ENCODE measurements around the gene APRT. TPM values are rescaled to one million over a fixed set of nuclear protein-coding genes. Genes with fewer than 3 reads are reported as not detected.

The APRT gene
- total RNA-seq, 1 donor from 2014 or later = 39.2 TPM

DNA sequence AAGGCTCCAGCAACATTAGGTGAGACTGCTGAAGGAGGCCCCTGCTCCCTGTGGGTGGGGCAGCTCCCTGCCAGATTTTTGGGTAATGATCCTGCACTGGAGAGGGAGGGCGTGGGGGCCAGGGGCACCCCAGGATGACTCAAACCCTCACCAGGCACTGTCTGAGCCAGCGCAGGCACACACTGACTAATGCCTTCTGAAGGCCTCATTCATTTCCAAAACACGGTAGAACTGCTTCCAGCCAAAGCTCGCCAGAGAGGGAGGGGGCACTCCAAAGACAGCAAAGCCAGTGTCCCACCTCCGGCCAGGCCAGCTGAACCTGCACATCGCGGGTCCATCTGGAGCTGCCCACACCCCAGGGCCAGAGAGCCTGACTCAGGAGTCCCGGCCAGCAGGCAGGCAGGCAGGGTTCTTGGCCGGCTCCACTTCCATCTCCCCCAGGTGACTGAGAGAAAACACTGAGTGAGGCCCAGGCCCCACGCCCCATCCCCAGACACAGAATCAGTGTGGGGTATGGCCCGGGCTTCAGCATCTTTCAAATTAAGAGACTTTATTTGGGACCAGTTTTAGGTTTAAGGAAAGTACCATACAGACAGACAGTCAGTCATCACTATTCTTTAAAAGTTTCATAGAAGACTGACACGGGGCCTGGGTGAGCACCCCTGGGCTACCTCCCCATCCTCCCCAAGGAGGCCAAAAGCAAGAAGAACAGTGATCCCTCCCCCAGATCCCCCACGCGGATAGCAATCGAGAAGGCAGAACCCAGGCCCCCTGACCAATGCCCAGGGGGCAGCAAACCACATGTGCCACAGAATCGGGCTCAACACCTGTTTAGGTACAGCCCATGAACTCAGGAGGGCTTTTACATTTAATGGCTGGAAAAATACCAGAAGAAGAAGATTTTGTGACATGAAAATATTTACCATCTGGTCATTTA is 29.0 kb downstream of the APRT start:
- Histone ChIP-seq H3K27me3 (ENCODE audit: low read depth) (peaks cover 22% of the 10 kb centered on the region), H3K27ac (replicated peaks) (peak overlapping the region; percentile 94), H3K4me3 (peak overlapping the region; percentile 81), H3K9me3 (replicated peaks) (no peaks in the 10 kb centered on the region), H3K36me3 (no peaks in the 10 kb centered on the region), H3K4me1 (peaks cover 69% of the 10 kb centered on the region)
- intact Hi-C loops (cut with micrococcal nuclease) = loop anchor here (5.0 kb wide), 1 partner anchor 40 kb away; no protein-coding TSS in a partner anchor
- no peak for DNase-seq
- TF ChIP-seq, protein P1, sequence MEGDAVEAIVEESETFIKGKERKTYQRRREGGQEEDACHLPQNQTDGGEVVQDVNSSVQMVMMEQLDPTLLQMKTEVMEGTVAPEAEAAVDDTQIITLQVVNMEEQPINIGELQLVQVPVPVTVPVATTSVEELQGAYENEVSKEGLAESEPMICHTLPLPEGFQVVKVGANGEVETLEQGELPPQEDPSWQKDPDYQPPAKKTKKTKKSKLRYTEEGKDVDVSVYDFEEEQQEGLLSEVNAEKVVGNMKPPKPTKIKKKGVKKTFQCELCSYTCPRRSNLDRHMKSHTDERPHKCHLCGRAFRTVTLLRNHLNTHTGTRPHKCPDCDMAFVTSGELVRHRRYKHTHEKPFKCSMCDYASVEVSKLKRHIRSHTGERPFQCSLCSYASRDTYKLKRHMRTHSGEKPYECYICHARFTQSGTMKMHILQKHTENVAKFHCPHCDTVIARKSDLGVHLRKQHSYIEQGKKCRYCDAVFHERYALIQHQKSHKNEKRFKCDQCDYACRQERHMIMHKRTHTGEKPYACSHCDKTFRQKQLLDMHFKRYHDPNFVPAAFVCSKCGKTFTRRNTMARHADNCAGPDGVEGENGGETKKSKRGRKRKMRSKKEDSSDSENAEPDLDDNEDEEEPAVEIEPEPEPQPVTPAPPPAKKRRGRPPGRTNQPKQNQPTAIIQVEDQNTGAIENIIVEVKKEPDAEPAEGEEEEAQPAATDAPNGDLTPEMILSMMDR (IDR thresholded peaks at IDR 0.05; ENCODE audit: borderline replicate concordance) = no peak

DNA sequence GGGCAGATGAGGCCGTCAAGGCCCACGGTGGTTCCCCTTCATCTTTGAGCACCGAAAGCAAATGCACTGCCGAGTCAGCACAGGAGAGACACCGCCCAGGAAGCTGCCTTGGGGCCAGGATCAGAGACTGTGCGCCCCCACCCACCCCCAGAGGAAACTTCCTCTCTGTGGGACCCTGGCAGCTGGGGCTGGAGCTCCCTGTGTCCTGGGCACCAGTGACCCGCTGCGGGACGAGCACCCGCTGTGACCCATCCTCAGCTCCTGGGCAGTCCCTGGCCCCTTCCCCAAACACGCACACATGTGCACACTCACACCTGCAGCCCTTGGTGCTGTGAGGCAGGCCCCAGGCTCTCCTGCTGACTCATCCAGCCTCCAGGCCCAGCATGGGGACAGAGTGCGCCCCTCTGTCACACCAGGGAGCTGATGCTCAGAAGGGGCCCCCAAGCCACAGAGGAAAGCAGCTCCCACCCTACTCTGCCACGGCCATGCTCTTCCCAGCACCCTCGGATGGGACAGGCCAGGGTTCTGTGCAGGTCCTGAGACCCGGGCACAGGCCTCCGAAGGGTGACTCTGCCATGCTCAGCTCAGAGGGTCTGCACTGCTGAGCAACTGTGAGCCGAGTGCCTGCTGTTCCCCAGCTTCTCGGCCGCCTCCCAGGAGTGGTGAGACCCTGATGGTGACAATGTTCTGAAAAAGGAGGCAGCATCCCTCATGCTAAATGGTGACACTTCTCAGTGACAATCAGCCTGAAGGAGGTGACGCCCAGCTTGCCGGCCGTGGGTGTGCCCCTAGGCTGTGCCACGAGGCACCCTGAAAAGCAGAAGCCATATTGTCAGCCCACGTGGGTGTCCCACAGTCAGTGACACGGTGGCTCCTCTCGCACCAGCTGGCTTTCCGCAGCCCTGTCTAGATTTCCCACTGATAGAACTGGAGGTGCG is 30.3 kb downstream of the APRT start:
- intact Hi-C loops (cut with micrococcal nuclease) = loop anchor here (5.0 kb wide), 1 partner anchor 39 kb away; no protein-coding TSS in a partner anchor
- TF ChIP-seq, protein P1 (IDR thresholded peaks at IDR 0.05; ENCODE audit: borderline replicate concordance) = no peak
- H3K4me1 ChIP-seq = peaks cover 69% of the 10 kb centered on the region
- peak overlapping the region; percentile 94 for H3K27ac ChIP-seq (replicated peaks)
- H3K4me3 ChIP-seq = peak overlapping the region; percentile 14
- no peak for DNase-seq
- no peaks in the 10 kb centered on the region for H3K36me3 ChIP-seq
- no peaks in the 10 kb centered on the region for H3K9me3 ChIP-seq (replicated peaks)
- H3K27me3 ChIP-seq (ENCODE audit: low read depth) = peaks cover 22% of the 10 kb centered on the region

DNA sequence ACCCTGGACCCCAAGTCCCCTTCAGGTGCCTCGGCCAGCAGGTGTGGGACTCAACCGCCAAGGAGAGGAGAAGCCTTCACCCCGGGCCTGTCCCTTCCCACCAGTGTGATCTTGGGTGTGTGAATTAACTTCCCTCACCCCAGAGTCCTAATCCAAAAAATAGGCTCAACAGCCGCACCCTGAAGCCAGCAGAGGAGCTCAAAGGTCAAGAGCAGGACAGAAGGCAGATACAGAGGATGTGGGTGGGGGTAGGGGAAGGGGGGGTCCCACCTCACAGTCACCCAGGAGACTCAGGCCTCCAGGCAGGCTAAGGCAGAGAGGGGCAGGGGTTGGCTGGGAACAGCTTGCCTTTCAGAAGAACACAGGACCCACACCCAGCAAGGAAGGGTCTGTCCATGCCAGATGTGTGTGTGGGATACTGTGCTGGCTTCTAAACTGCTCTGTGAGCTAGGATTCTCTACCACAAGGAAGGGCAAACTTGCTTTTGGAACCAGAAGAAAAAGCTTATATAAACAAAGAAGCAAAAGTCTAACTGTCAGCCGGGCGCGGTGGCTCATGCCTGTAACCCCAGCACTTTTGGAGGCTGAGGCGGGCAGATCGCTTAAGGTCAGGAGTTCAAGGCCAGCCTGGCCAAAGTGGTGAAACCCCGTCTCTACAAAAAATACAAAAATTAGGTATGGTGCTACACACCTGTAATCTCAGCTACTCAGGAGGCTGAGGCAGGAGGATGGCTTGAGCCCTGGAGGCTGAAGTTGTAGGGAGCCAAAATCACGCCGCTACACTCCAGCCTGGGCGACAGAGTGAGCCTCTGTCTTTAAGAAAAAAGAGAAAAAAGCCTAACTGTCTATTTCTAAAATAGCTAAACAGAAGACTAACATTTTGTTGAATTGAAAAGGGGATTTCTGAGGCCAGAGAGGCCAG is 31.3 kb downstream of the APRT start:
- peak overlapping the region; percentile 30 for H3K27ac ChIP-seq (replicated peaks)
- TF ChIP-seq, protein P1 (IDR thresholded peaks at IDR 0.05; ENCODE audit: borderline replicate concordance) = no peak

DNA sequence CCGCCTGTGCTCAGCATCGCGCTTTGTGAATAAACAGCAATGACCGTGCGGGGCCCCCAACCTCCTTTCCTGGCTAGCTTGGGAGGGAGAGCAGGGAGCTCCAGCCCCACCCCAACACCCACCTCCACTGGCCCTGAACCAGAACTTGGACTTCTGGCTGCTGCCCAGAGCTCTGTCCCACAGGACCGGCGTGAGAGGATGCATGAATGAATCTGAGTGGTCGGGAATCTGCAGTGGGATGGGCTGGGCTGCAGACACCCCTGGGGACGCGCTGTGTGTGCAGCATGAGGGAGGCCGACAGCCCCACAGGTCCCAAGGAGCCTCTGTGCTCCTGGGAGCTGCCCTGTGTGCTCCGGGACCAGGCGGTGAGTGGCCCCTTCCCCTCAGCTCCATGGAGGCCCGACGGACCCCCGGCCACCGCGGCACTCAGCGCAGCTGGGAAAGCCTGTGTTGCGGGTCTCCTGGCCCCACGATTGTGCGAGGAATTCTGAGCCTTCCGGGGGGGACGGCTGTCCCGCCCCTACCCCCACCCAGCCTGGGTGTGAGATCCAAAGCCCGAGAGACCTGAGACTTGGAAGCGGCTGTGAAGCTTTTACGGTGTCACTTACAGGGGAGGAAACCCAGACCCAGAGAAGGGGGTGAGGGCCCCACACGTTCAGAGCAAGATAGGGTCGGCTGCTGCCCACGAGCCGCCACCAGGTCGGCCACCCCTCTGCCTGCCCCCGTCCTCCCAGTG is 32.2 kb downstream of the APRT start:
- peak overlapping the region; percentile 30 for H3K27ac ChIP-seq (replicated peaks)
- H3K4me3 ChIP-seq = peak overlapping the region; percentile 40
- peaks cover 68% of the 10 kb centered on the region for H3K4me1 ChIP-seq
- intact Hi-C loops (cut with micrococcal nuclease) = loop anchor here (5.0 kb wide), 1 partner anchor 37 kb away; no protein-coding TSS in a partner anchor
- H3K9me3 ChIP-seq (replicated peaks) = no peaks in the 10 kb centered on the region
- no peaks in the 10 kb centered on the region for H3K36me3 ChIP-seq
- peaks cover 10% of the 10 kb centered on the region for H3K27me3 ChIP-seq (ENCODE audit: low read depth)
- TF ChIP-seq, protein P1 (IDR thresholded peaks at IDR 0.05; ENCODE audit: borderline replicate concordance) = no peak
- DNase-seq = peak; percentile 60

More for the DNA sequence above, 31.3 kb downstream of the APRT start:
- intact Hi-C loops (cut with micrococcal nuclease) = loop anchor here (5.0 kb wide), 1 partner anchor 38 kb away; no protein-coding TSS in a partner anchor
- Histone ChIP-seq H3K27me3 (ENCODE audit: low read depth) (peaks cover 18% of the 10 kb centered on the region), H3K4me3 (peak overlapping the region; percentile 40), H3K4me1 (peaks cover 66% of the 10 kb centered on the region), H3K36me3 (no peaks in the 10 kb centered on the region), H3K9me3 (replicated peaks) (no peaks in the 10 kb centered on the region)
- no peak for DNase-seq

Data from left ventricle myocardium inferior (tissue), 1 donor.